KMS-11 (cell line): Measurements from ENCODE around the gene SLC48A1.

Experiments
- H2AFZ ChIP-seq: fragments of 200-600 bp; sonication (generic); 2 replicates; pipeline ENCODE4 v1.6.1; 2016; ENCODE audit warnings: antibody characterized with exemption, mixed run types, low read depth
- H3K27ac ChIP-seq: fragments of 200-600 bp; sonication (generic); 2 replicates; pipeline ENCODE4 v1.6.1; 2016; ENCODE audit warnings: mild to moderate bottlenecking, mixed run types
- H3K27me3 ChIP-seq: fragments of 200-600 bp; sonication (generic); 2 replicates; pipeline ENCODE4 v1.6.1; 2017; ENCODE audit warnings: mild to moderate bottlenecking, low read depth, mixed run types, moderate library complexity; ENCODE audit not compliant: insufficient read depth
- H3K36me3 ChIP-seq: fragments of 200-600 bp; sonication (generic); 2 replicates; pipeline ENCODE4 v1.6.1; 2017; ENCODE audit warnings: mild to moderate bottlenecking, mixed run types; ENCODE audit not compliant: insufficient read depth
- H3K4me1 ChIP-seq: fragments of 200-600 bp; sonication (generic); 2 replicates; pipeline ENCODE4 v1.6.1; 2016; ENCODE audit warnings: mild to moderate bottlenecking, low read depth, mixed run types; ENCODE audit not compliant: poor library complexity, severe bottlenecking
- H3K4me2 ChIP-seq: fragments of 200-600 bp; sonication (generic); 2 replicates; pipeline ENCODE4 v1.7.0; 2016; ENCODE audit warnings: mild to moderate bottlenecking, mixed run types
- H3K4me3 ChIP-seq: fragments of 200-600 bp; sonication (generic); IDR thresholded peaks from 2 replicates; pipeline ENCODE4 v1.6.1; 2017; ENCODE audit warnings: low read depth, low read length, mixed read lengths; ENCODE audit not compliant: insufficient read depth
- H3K79me2 ChIP-seq: fragments of 200-600 bp; sonication (generic); 2 replicates; pipeline ENCODE4 v1.6.1; 2016; ENCODE audit warnings: low read depth, mixed run types; ENCODE audit not compliant: insufficient read depth
- H3K9ac ChIP-seq: fragments of 200-600 bp; sonication (generic); 2 replicates; pipeline ENCODE4 v1.6.1; 2016; ENCODE audit warnings: mild to moderate bottlenecking, mixed run types
- H4K20me1 ChIP-seq: fragments of 200-600 bp; sonication (generic); 2 replicates; pipeline ENCODE4 v1.6.1; 2016; ENCODE audit warnings: mild to moderate bottlenecking, mixed run types; ENCODE audit not compliant: insufficient read depth
- TF ChIP-seq, protein P1 (sequence below): fragments of 200-600 bp; sonication (generic); conservative IDR thresholded peaks from 2 replicates; pipeline ENCODE4 v1.6.1; 2017; ENCODE audit warnings: low read depth, mild to moderate bottlenecking, antibody characterized with exemption, low read length, moderate library complexity, mixed read lengths

Gene SLC48A1

GRCh38 chr12:47737936-47738594, 35.0 kb upstream of the SLC48A1 start:
- H3K4me1 ChIP-seq, result peaks cover 42% of the 10 kb centered on the region
- H3K27ac ChIP-seq, result no peak overlapping the region
- no peak overlapping the region for H2AFZ ChIP-seq
- H4K20me1 ChIP-seq, result no peaks in the 10 kb centered on the region
- no peak overlapping the region for H3K9ac ChIP-seq
- no peaks in the 10 kb centered on the region for H3K27me3 ChIP-seq
- H3K4me3 ChIP-seq, result no peak overlapping the region
- H3K36me3 ChIP-seq, result no peaks in the 10 kb centered on the region
- TF ChIP-seq, protein P1, sequence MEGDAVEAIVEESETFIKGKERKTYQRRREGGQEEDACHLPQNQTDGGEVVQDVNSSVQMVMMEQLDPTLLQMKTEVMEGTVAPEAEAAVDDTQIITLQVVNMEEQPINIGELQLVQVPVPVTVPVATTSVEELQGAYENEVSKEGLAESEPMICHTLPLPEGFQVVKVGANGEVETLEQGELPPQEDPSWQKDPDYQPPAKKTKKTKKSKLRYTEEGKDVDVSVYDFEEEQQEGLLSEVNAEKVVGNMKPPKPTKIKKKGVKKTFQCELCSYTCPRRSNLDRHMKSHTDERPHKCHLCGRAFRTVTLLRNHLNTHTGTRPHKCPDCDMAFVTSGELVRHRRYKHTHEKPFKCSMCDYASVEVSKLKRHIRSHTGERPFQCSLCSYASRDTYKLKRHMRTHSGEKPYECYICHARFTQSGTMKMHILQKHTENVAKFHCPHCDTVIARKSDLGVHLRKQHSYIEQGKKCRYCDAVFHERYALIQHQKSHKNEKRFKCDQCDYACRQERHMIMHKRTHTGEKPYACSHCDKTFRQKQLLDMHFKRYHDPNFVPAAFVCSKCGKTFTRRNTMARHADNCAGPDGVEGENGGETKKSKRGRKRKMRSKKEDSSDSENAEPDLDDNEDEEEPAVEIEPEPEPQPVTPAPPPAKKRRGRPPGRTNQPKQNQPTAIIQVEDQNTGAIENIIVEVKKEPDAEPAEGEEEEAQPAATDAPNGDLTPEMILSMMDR, result no peak
- no peak overlapping the region for H3K4me2 ChIP-seq
- H3K79me2 ChIP-seq, result no peaks in the 10 kb centered on the region

DNA sequence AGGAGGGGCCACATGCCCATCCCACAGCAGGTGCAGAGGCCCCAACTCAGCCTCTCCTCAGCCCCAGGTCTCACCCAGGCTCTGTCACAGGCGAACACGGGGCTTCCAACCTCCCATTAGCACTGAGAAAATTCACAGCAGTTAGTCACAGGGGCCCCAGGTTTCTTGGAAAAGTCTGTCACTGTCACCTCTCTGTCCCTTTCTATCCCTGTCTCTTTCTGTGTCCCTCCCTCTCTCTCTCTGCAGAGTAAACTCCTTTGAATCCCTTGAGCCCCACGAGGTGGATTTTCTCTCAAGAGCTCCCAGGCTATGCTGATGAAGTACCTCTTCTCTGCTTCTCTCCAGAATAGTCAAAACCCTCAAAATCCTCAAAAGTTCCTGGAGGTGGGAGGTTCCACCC, 33.7 kb upstream of the SLC48A1 start:
- Histone ChIP-seq H3K9ac (peak overlapping the region; percentile 7; the same call in 1 of the 2 replicates), H3K36me3 (no peaks in the 10 kb centered on the region), H2AFZ (no peak overlapping the region; the same call in 1 of the 2 replicates), H3K4me2 (peak overlapping the region; percentile 100), H3K4me1 (peaks cover 51% of the 10 kb centered on the region), H3K4me3 (no peak overlapping the region), H3K27me3 (no peaks in the 10 kb centered on the region), H3K79me2 (no peaks in the 10 kb centered on the region), H3K27ac (peak overlapping the region; percentile 74; the same call in 1 of the 2 replicates), H4K20me1 (no peaks in the 10 kb centered on the region)
- TF ChIP-seq, protein P1, result no peak

GRCh38 chr12:47739979-47740378, 33.1 kb upstream of the SLC48A1 start:
- H2AFZ ChIP-seq, result peak overlapping the region; percentile 64; the same call in 1 of the 2 replicates
- H3K9ac ChIP-seq, result peak overlapping the region; percentile 54; the same call in 1 of the 2 replicates
- no peaks in the 10 kb centered on the region for H3K27me3 ChIP-seq
- no peaks in the 10 kb centered on the region for H4K20me1 ChIP-seq
- no peak overlapping the region for H3K4me3 ChIP-seq
- TF ChIP-seq, protein P1, result no peak
- H3K27ac ChIP-seq, result peak overlapping the region; percentile 74
- peak overlapping the region; percentile 100 for H3K4me2 ChIP-seq
- no peaks in the 10 kb centered on the region for H3K79me2 ChIP-seq
- no peaks in the 10 kb centered on the region for H3K36me3 ChIP-seq
- H3K4me1 ChIP-seq, result peaks cover 53% of the 10 kb centered on the region

- TF ChIP-seq, protein P1, result no peak; the same call in 1 of the 2 replicates
- Histone ChIP-seq H4K20me1 (no peaks in the 10 kb centered on the region), H3K4me2 (peak overlapping the region; percentile 100), H3K9ac (peak overlapping the region; percentile 54; the same call in 1 of the 2 replicates), H3K36me3 (no peaks in the 10 kb centered on the region), H2AFZ (peak overlapping the region; percentile 64), H3K4me3 (no peak overlapping the region), H3K4me1 (peaks cover 53% of the 10 kb centered on the region), H3K79me2 (no peaks in the 10 kb centered on the region), H3K27me3 (no peaks in the 10 kb centered on the region), H3K27ac (peak overlapping the region; percentile 74)
These were observed 32.3 kb upstream of the SLC48A1 start for GRCh38 chr12:47740606-47741339.
